A673 (cell line): ENCODE measurements around the gene NCOA7. TPM values are rescaled to one million over a fixed set of nuclear protein-coding genes. Genes with fewer than 3 reads are reported as not detected.

Experiments
- BruUV-seq: library from RNA; stranded (reverse); fragments of 400-500 nt; replicated peaks from 2 replicates; lab custom pipeline; 2021; lab: Mats Ljungman, UMichigan
- CTCF ChIA-PET: fragments of 300-600 bp; sonication (Branson Sonifier 250); formaldehyde crosslinking; loops from one replicate; lab custom pipeline; 2022; ENCODE audit warnings: antibody characterized with exemption; lab: Charles Lee
- POLR2A ChIA-PET: fragments of 300-600 bp; sonication (Branson Sonifier 250); formaldehyde crosslinking; loops from one replicate; lab custom pipeline; 2022; ENCODE audit warnings: antibody characterized with exemption; ENCODE audit not compliant: low non-redundant PET; lab: Charles Lee
- DNase-seq: peaks from one replicate; pipeline ENCODE4 v3.0.0-alpha.2; 2015; ENCODE audit warnings: low spot score
- H3K27ac ChIP-seq: fragments of 200-600 bp; sonication (generic); 2 replicates; pipeline ENCODE4 v1.5.1; 2016; ENCODE audit warnings: mixed run types, low read depth, mild to moderate bottlenecking, mixed read lengths, antibody characterized with exemption, low read length; ENCODE audit not compliant: poor library complexity, severe bottlenecking
- H3K27me3 ChIP-seq: fragments of 200-600 bp; sonication (generic); replicated peaks from 2 replicates; pipeline ENCODE4 v1.6.1; 2017; ENCODE audit warnings: mixed run types, low read depth, mild to moderate bottlenecking, mixed read lengths, antibody characterized with exemption, low read length; ENCODE audit not compliant: insufficient read depth, poor library complexity
- H3K36me3 ChIP-seq: fragments of 200-600 bp; sonication (generic); 2 replicates; pipeline ENCODE4 v1.6.1; 2016; ENCODE audit warnings: mixed run types, mild to moderate bottlenecking, mixed read lengths, antibody characterized with exemption, low read length; ENCODE audit not compliant: insufficient read depth, poor library complexity, severe bottlenecking
- H3K4me1 ChIP-seq: fragments of 200-600 bp; sonication (generic); 2 replicates; pipeline ENCODE4 v1.6.1; 2017; ENCODE audit warnings: mixed run types, mild to moderate bottlenecking, mixed read lengths, antibody characterized with exemption, low read length; ENCODE audit not compliant: insufficient read depth, poor library complexity, severe bottlenecking
- H3K4me3 ChIP-seq: fragments of 200-600 bp; sonication (generic); 2 replicates; pipeline ENCODE4 v1.5.1; 2016; ENCODE audit warnings: low read depth, mixed run types, mild to moderate bottlenecking, mixed read lengths, low read length; ENCODE audit not compliant: poor library complexity, severe bottlenecking
- H3K9me3 ChIP-seq: fragments of 200-600 bp; sonication (generic); 2 replicates; pipeline ENCODE4 v1.6.1; 2016; ENCODE audit warnings: mixed run types, low read depth, mild to moderate bottlenecking, mixed read lengths, antibody characterized with exemption, low read length; ENCODE audit not compliant: poor library complexity, severe bottlenecking
- EZH2 ChIP-seq: fragments of 200-600 bp; sonication (generic); IDR thresholded peaks from 2 replicates; pipeline ENCODE4 v1.6.1; 2017; ENCODE audit warnings: borderline replicate concordance, low read depth, mild to moderate bottlenecking, mixed read lengths, antibody characterized with exemption, low read length; ENCODE audit not compliant: poor library complexity, severe bottlenecking
- intact Hi-C: fragments of 100-400 bp; cut with micrococcal nuclease; formaldehyde crosslinking; loops from one replicate; pipeline ENCODE4 v1.10.0; 2022; ENCODE audit not compliant: unreplicated experiment
- total RNA-seq: library from RNA; stranded (reverse); gene quantifications from 2 replicates; pipeline ENCODE4 v1.2.3, GENCODE V29; 2021
- TF ChIP-seq, protein P1 (sequence below): fragments of 300-800, 200-600 bp; sonication (generic); conservative IDR thresholded peaks from 2 replicates; pipeline ENCODE4 v1.5.1; 2017; ENCODE audit warnings: low read depth, mild to moderate bottlenecking, antibody characterized with exemption, low read length, moderate library complexity, mixed read lengths

Gene NCOA7
- total RNA-seq, 1 experiment from 2014 or later = 33.5 TPM

DNA sequence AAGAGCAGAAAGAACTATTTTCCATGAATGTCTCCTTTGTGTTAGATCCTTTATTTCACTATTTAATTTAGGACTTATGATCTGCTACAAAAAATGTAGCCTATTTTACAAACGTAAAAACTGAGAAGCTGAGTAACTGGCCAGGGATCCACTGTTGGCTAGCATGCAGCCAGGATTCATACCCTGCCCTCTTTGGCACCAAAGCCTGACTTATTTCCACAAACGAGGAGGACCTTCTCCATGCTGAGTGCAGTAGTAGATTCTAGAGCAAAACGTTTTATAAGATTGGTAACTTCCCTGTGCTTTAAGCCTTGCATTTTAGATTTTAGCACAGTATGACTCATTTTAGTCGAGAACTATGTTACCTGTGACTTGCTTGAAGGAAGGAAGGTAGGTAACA lies 74.3 kb downstream of the NCOA7 start:
- Histone ChIP-seq H3K4me1 (no peaks in the 10 kb centered on the region), H3K36me3 (no peaks in the 10 kb centered on the region), H3K9me3 (no peaks in the 10 kb centered on the region), H3K4me3 (no peak overlapping the region), H3K27ac (no peak overlapping the region), H3K27me3 (no peaks in the 10 kb centered on the region)
- intact Hi-C loops = no loop called here
- no peak for DNase-seq
- no TSS peak for BruUV-seq
- TF ChIP-seq, protein P1, sequence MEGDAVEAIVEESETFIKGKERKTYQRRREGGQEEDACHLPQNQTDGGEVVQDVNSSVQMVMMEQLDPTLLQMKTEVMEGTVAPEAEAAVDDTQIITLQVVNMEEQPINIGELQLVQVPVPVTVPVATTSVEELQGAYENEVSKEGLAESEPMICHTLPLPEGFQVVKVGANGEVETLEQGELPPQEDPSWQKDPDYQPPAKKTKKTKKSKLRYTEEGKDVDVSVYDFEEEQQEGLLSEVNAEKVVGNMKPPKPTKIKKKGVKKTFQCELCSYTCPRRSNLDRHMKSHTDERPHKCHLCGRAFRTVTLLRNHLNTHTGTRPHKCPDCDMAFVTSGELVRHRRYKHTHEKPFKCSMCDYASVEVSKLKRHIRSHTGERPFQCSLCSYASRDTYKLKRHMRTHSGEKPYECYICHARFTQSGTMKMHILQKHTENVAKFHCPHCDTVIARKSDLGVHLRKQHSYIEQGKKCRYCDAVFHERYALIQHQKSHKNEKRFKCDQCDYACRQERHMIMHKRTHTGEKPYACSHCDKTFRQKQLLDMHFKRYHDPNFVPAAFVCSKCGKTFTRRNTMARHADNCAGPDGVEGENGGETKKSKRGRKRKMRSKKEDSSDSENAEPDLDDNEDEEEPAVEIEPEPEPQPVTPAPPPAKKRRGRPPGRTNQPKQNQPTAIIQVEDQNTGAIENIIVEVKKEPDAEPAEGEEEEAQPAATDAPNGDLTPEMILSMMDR = no peak
- CTCF ChIA-PET = no interaction called here
- POLR2A ChIA-PET = no interaction called here

DNA sequence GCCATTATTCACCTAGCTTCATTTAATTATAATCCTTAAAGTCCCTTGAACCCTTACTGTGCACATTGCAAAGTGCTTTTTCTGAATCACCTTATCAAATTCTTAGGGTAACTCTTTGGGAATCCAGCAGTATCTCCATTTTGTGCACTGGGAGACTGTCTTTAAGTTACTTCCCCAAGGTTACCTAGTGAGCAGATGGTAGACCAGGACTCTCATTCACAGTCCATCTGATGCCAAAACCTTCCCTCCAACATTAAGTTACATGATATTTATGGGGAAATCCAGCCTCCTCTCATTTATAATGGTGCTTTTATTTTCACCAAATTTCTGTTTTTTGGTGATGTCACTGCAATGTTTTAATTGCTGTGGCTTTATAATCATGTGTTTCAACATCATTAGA lies 75.7 kb downstream of the NCOA7 start:
- no peak overlapping the region for H3K4me3 ChIP-seq
- POLR2A ChIA-PET = no interaction called here
- no peak for DNase-seq
- no peaks in the 10 kb centered on the region for H3K4me1 ChIP-seq
- intact Hi-C loops = no loop called here
- CTCF ChIA-PET = no interaction called here
- no peak overlapping the region for H3K27ac ChIP-seq
- no peaks in the 10 kb centered on the region for H3K9me3 ChIP-seq
- BruUV-seq = no TSS peak
- no peaks in the 10 kb centered on the region for H3K27me3 ChIP-seq
- H3K36me3 ChIP-seq = no peaks in the 10 kb centered on the region
- TF ChIP-seq EZH2 = no peak
- TF ChIP-seq, protein P1 = no peak

DNA sequence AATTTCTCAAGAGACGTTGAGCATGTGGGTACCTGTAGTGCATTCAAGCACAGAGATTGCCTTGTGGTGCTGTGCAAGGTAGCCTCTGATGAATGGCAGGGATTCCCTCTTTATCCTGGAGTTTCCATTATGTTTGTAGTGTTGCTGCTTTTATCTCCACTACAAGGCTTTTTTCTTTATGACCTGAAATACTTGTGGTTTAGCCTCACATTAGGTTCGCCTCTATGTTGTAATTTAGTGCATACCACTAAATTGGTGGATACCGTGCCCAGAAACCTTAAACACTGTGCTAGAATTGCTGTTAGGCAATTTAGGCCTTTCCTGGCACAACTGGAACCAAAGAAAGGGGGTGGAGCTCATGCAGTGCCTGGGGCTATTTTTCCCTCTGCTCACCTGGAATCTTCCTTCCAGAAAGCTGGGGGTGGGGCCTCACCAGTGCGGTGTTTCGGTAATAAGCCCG lies 76.8 kb downstream of the NCOA7 start:
- Histone ChIP-seq H3K27me3 (no peaks in the 10 kb centered on the region), H3K36me3 (no peaks in the 10 kb centered on the region), H3K4me1 (no peaks in the 10 kb centered on the region), H3K4me3 (no peak overlapping the region), H3K27ac (no peak overlapping the region), H3K9me3 (no peaks in the 10 kb centered on the region)
- intact Hi-C loops = no loop called here
- no peak for TF ChIP-seq EZH2
- TF ChIP-seq, protein P1 = no peak
- ChIA-PET CTCF (interaction anchor here (1.4 kb wide), 1 partner anchor 39 kb away, joined by 3 read pairs; no protein-coding TSS in a partner anchor), POLR2A (no interaction called here)
- peak; percentile 6 for DNase-seq
- no TSS peak for BruUV-seq
